Lung (tissue), 12 donors: ENCODE data around the gene SDF2L1. TPM values are rescaled to one million over a fixed set of nuclear protein-coding genes. Genes with fewer than 3 reads are reported as not detected.
"Not testable (repeated sequence)": the region's sequence is repeated elsewhere in the genome, so short reads cannot be mapped to it uniquely, and the experiment has no call there.

Experiments
- ATAC-seq: fragments of 200-7000 bp; cut with Tn5 transposase; one replicate; pipeline ENCODE4 v1.9.1; 2020; ENCODE audit warnings: moderate number of reproducible peaks; ENCODE audit not compliant: insufficient read depth, low FRiP score
- DNase-seq, 3 donors: peaks; one replicate each; pipeline ENCODE4 v3.0.0-alpha.2; 2013 to 2017
- H3K27ac ChIP-seq, 2 donors: one replicate each; pipeline ENCODE4 v1.5.1; 2013; ENCODE audit warnings: mild to moderate bottlenecking in 2 of 2, moderate library complexity in 2 of 2, control low read depth in 1 of 2, inconsistent platforms in 1 of 2, low read depth in 1 of 2, low read length in 1 of 2
- H3K27me3 ChIP-seq, 3 donors: one replicate each; pipeline ENCODE4 v1.5.1; 2013; ENCODE audit warnings: low read length in 2 of 3; ENCODE audit not compliant: control insufficient read depth in 3 of 3, insufficient read depth in 3 of 3
- H3K36me3 ChIP-seq, 4 donors: one replicate each; pipeline ENCODE4 v1.5.1; 2013; ENCODE audit warnings: low read length in 4 of 4, mild to moderate bottlenecking in 1 of 4, moderate library complexity in 1 of 4; ENCODE audit not compliant: control insufficient read depth in 4 of 4, insufficient read depth in 4 of 4
- H3K4me1 ChIP-seq, 5 donors: one replicate each; pipeline ENCODE4 v1.5.1; 2013; ENCODE audit warnings: low read length in 5 of 5, mild to moderate bottlenecking in 2 of 5, moderate library complexity in 1 of 5; ENCODE audit not compliant: control insufficient read depth in 5 of 5, insufficient read depth in 5 of 5
- H3K4me3 ChIP-seq: one replicate; pipeline ENCODE4 v1.5.1; 2013; ENCODE audit warnings: mild to moderate bottlenecking, control low read depth, moderate library complexity
- H3K9ac ChIP-seq, 2 donors: one replicate each; pipeline ENCODE4 v1.5.1; 2013; ENCODE audit warnings: low read length in 2 of 2, control low read depth in 1 of 2; ENCODE audit not compliant: insufficient read depth in 1 of 2
- H3K9me3 ChIP-seq, 4 donors: one replicate each; pipeline ENCODE4 v1.5.1; 2013; ENCODE audit warnings: low read length in 3 of 4, mild to moderate bottlenecking in 1 of 4, moderate library complexity in 1 of 4; ENCODE audit not compliant: control insufficient read depth in 4 of 4, insufficient read depth in 3 of 4
- CTCF ChIP-seq: IDR thresholded peaks from 2 replicates; pipeline ENCODE4 v1.5.1; 2012; ENCODE audit warnings: mild to moderate bottlenecking; ENCODE audit errors: control extremely low read depth, extremely low read depth
- WGBS, 2 donors: extraction: QIAGEN DNeasy Blood & Tissue Kit; methylation state at CpG; one replicate each; pipeline ENCODE4 v1.1.7; 2013; 5-methylcytosine and 5-hydroxymethylcytosine counted together
- polyA plus RNA-seq, 2 donors: library from polyadenylated mRNA; stranded (reverse); fragments of 200-250 nt; gene quantifications; one replicate each; pipeline ENCODE4 v1.2.1, GENCODE V29; 2013
- total RNA-seq, 2 donors: library from RNA; depleted of rRNA in 1 of 2; stranded (reverse); fragments of >200 nt in 1 of 2; gene quantifications; one replicate each; pipeline ENCODE4 v1.2.1, GENCODE V29; 2014 to 2021
- donor health status: control.
- donor health status: control.
- donor health status: Bipolar disorder and iron deficiency.
- donor health status: healthy.
- donor health status: DM: yes; HTN: yes; CAD: no.

The SDF2L1 gene
- total and polyA plus RNA-seq, 4 donors: 7.3 to 200 (median 78.1) TPM

- H3K27me3 ChIP-seq: no peaks in the 10 kb centered on the region
- H3K4me3 ChIP-seq: no peak overlapping the region
- no peak for TF ChIP-seq CTCF
- WGBS, 2 donors: 88 to 92% methylated on average over 22 of the region's 22 CpGs
- peaks cover 0 to 18% (median 3%) of the 10 kb centered on the region in 5 donors for H3K4me1 ChIP-seq
- no peak overlapping the region for H3K9ac ChIP-seq
- H3K27ac ChIP-seq: no peak overlapping the region
- ATAC-seq (no peak), DNase-seq (no peak)
- peaks cover 0 to 8% (median 0%) of the 10 kb centered on the region in 4 donors for H3K36me3 ChIP-seq
- H3K9me3 ChIP-seq: no peaks in the 10 kb centered on the region
Measured at GRCh38 chr22:21643533-21644357, 1.6 kb downstream of the SDF2L1 start.

DNA sequence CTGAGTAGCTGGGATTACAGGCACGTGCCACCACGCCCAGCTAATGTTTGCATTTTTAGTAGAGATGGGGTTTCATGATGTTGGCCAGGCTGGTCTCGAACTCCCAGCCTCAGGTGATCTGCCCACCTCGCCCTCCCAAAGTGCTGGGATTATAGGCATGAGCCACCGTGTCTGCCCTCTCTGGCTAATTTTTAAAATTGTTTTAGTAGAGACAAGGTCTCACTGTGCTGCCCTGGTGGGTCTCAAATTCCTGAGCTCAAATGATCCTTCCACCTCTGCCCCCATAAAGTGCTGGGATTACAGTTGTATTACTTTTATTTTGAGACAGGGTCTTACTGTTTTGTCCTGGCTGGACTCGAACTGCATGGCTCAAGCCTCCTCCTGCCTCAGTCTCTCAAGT, 3.4 kb downstream of the SDF2L1 start:
- Histone ChIP-seq H3K4me1 (peaks cover 0 to 20% (median 3%) of the 10 kb centered on the region in 5 donors), H3K36me3 (peaks cover 0 to 12% (median 0%) of the 10 kb centered on the region in 4 donors)
- not testable (repeated sequence) for H3K9ac ChIP-seq, H3K27me3 ChIP-seq, H3K4me3 ChIP-seq, DNase-seq, H3K9me3 ChIP-seq, ATAC-seq, H3K27ac ChIP-seq
- 89 to 96% methylated on average over 6 of the region's 6 CpGs for WGBS, 2 donors

GRCh38 chr22:21646608-21647590, 4.8 kb downstream of the SDF2L1 start:
- Histone ChIP-seq H3K9me3 (no peaks in the 10 kb centered on the region), H3K4me1 (peaks cover 4 to 20% (median 8%) of the 10 kb centered on the region in 5 donors), H3K27ac (no peak overlapping the region), H3K9ac (no peak overlapping the region), H3K27me3 (no peaks in the 10 kb centered on the region), H3K36me3 (peaks cover 0 to 12% (median 0%) of the 10 kb centered on the region in 4 donors), H3K4me3 (no peak overlapping the region)
- peak; percentile 86 to 90 (median 89) for DNase-seq
- TF ChIP-seq CTCF: peak; percentile 95
- WGBS, 2 donors: 49 to 50% methylated on average over 14 of the region's 14 CpGs
- ATAC-seq: no peak

DNA sequence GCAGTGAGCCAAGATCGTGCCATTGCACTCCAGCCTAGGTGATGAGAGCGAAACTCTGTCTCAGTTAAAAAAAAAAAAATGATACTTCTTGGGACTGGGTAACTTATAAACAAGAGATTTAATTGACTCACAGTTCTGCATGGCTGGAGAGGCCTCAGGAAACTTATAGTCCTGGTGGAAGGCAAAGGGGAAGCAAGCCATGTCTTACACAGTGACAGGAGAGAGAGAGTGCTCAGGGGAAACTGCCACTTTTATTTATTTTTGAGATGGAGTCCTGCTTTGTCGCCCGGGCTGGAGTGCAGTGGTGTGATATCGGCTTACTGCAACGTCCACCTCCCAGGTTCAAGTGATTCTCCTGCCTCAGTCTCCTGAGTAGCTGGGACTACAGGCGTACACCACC, 8.2 kb downstream of the SDF2L1 start:
- H3K27me3 ChIP-seq: no peaks in the 10 kb centered on the region
- no peak for ATAC-seq

More for the DNA sequence above, 8.2 kb downstream of the SDF2L1 start:
- Histone ChIP-seq H3K36me3 (peaks cover 0 to 8% (median 2%) of the 10 kb centered on the region in 4 donors), H3K27ac (no peak overlapping the region), H3K4me3 (no peak overlapping the region), H3K9me3 (no peaks in the 10 kb centered on the region), H3K4me1 (peaks cover 4 to 24% (median 5%) of the 10 kb centered on the region in 5 donors), H3K9ac (no peak overlapping the region)
- DNase-seq: no peak
- TF ChIP-seq CTCF: no peak
- WGBS, 2 donors: 94% methylated on average over 7 of the region's 7 CpGs
